Ishikawa (cell line): Measurements from ENCODE around the gene LSMEM2.

Experiments used
- CEBPB ChIP-seq: IDR thresholded peaks from 2 replicates; pipeline ENCODE4 v1.6.1; 2012
- CREB1 ChIP-seq: IDR thresholded peaks from 2 replicates; pipeline ENCODE4 v1.6.1; 2012; ENCODE audit warnings: low read depth
- EGR1 ChIP-seq: IDR thresholded peaks from 2 replicates; pipeline ENCODE4 v1.6.1; 2012
- EP300 ChIP-seq: IDR thresholded peaks from 2 replicates; pipeline ENCODE4 v1.6.1; 2012; ENCODE audit warnings: borderline replicate concordance
- FOXM1 ChIP-seq: IDR thresholded peaks from 2 replicates; pipeline ENCODE4 v1.6.1; 2012; ENCODE audit warnings: low read depth, borderline replicate concordance
- NFIC ChIP-seq: IDR thresholded peaks from 2 replicates; pipeline ENCODE4 v1.6.1; 2012
- RAD21 ChIP-seq: IDR thresholded peaks from 2 replicates; pipeline ENCODE4 v1.6.1; 2012; ENCODE audit warnings: low read depth
- REST ChIP-seq: IDR thresholded peaks from 2 replicates; pipeline ENCODE4 v1.6.1; 2012; ENCODE audit warnings: low read depth, mild to moderate bottlenecking
- TAF1 ChIP-seq: IDR thresholded peaks from 2 replicates; pipeline ENCODE4 v1.6.1; 2012; ENCODE audit warnings: low read depth, mild to moderate bottlenecking
- TCF12 ChIP-seq: IDR thresholded peaks from 2 replicates; pipeline ENCODE4 v1.6.1; 2012; ENCODE audit warnings: low read depth
- TEAD4 ChIP-seq: IDR thresholded peaks from 2 replicates; pipeline ENCODE4 v1.6.1; 2012
- YY1 ChIP-seq: IDR thresholded peaks from 2 replicates; pipeline ENCODE4 v1.6.1; 2012; ENCODE audit warnings: low read depth
- ZBTB7A ChIP-seq: IDR thresholded peaks from 2 replicates; pipeline ENCODE4 v1.6.1; 2012; ENCODE audit warnings: low read depth
- TF ChIP-seq, protein P1 (sequence below): IDR thresholded peaks from 2 replicates; pipeline ENCODE4 v1.6.1; 2012
- TF ChIP-seq, protein P2 (sequence below): IDR thresholded peaks from 2 replicates; pipeline ENCODE4 v1.6.1; 2012

The LSMEM2 gene

GRCh38 chr3:50317300-50317699 lies 38.4 kb downstream of the LSMEM2 start:
- TF ChIP-seq TAF1 (no peak), NFIC (peak; percentile 81)
- TF ChIP-seq, protein P1, sequence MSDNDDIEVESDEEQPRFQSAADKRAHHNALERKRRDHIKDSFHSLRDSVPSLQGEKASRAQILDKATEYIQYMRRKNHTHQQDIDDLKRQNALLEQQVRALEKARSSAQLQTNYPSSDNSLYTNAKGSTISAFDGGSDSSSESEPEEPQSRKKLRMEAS, result no peak

DNA sequence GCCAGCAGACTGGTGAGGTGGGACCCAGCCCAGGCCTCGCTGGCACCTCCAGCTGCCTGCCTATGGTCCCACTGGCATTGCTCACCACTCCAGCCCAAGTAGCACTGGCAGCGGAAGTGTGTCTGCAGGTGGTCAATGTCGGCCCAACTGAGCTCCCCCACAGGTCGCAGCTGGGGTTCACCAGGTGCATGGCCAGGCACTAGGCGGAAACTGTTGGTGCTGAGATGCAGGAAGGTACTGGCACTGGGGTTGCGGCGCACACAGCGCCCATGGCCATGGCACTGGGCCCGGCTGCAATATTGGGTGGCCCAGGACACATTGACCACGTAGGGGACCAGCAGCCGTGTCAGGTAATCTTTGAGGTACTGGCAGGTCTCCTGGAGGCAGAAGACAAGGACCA lies 39.3 kb downstream of the LSMEM2 start:
- TF ChIP-seq CEBPB, result no peak
- no peak for TF ChIP-seq TEAD4
- TF ChIP-seq, protein P2, sequence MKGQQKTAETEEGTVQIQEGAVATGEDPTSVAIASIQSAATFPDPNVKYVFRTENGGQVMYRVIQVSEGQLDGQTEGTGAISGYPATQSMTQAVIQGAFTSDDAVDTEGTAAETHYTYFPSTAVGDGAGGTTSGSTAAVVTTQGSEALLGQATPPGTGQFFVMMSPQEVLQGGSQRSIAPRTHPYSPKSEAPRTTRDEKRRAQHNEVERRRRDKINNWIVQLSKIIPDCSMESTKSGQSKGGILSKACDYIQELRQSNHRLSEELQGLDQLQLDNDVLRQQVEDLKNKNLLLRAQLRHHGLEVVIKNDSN, result no peak
- TF ChIP-seq RAD21, result no peak
- TF ChIP-seq CREB1, result no peak
- no peak for TF ChIP-seq EP300
- TF ChIP-seq REST, result no peak
- TF ChIP-seq TCF12, result no peak
- TF ChIP-seq NFIC, result no peak

DNA sequence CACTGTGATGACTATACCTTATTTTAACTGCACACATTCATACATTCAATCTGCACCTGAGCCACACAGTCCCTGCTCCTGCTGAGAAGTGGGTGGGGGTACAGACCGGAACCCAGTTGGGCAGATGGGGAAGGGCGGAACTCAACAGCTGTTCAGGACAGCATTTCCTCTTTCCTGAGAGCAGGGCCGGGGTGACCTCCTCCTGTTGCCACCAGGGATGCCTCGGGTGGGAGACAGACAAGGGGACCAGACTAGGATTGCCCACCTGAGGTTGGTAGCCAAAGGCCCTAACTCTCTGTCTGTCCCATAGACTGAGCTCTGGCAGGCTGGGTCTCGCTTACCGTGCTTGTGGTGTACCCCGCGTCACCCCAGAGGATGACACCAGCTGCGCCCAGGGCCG lies 39.7 kb downstream of the LSMEM2 start:
- no peak for TF ChIP-seq CEBPB
- no peak for TF ChIP-seq YY1
- no peak for TF ChIP-seq EGR1
- TF ChIP-seq FOXM1, result no peak
- TF ChIP-seq TCF12, result no peak
- no peak for TF ChIP-seq TAF1
- TF ChIP-seq RAD21, result no peak
- no peak for TF ChIP-seq ZBTB7A
- no peak for TF ChIP-seq NFIC
- TF ChIP-seq, protein P1, result no peak
- no peak for TF ChIP-seq EP300
- TF ChIP-seq CREB1, result no peak

- TF ChIP-seq YY1, result no peak
- no peak for TF ChIP-seq TEAD4
- TF ChIP-seq FOXM1, result no peak
- no peak for TF ChIP-seq TAF1
- no peak for TF ChIP-seq RAD21
- no peak for TF ChIP-seq NFIC
- no peak for TF ChIP-seq CEBPB
- no peak for TF ChIP-seq REST
- TF ChIP-seq ZBTB7A, result no peak
- TF ChIP-seq, protein P2, result no peak
- TF ChIP-seq, protein P1, result no peak
- TF ChIP-seq EP300, result no peak
- TF ChIP-seq CREB1, result no peak
- TF ChIP-seq TCF12, result no peak
- no peak for TF ChIP-seq EGR1
Observed at GRCh38 chr3:50319181-50319893, 40.5 kb downstream of the LSMEM2 start.

DNA sequence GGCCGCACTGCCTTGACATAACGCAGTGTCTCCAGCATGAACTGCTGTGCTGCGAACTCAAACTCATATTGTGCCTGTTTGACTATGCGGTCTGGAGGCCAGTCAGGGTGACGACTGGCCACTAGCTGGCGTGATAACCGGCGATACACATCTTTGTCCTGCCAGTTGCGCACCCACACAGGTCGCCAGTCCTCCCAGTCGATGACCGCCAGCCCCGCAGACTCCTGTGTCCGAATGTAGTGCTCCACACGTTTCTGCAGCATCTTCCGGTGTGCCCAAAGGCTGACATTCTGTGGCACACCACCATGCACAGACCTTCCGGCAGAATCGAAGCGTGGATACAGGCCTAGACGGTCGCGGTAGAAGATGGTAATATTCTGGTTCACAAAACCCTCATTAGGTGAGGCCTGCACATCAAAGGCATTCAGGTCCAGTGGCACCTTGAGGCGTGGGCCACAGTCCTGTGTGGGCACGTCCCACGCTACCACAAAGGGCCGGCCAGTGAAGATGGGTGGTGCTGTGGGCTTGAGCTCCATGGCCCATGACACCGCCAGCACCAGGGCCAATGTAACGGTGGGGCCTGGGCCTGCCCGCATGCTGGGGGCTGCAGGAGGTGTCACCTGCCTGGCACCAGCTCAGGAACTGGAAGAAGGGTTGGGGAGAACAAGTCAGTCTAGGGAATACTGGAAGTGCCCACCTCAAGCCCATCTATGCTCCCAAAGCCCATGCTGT lies 41.2 kb downstream of the LSMEM2 start:
- no peak for TF ChIP-seq EP300
- no peak for TF ChIP-seq TAF1
- TF ChIP-seq FOXM1, result no peak
- TF ChIP-seq REST, result no peak
- TF ChIP-seq, protein P2, result no peak
- TF ChIP-seq TCF12, result no peak
- TF ChIP-seq, protein P1, result no peak
- TF ChIP-seq EGR1, result no peak
- TF ChIP-seq YY1, result no peak
- no peak for TF ChIP-seq CREB1
- TF ChIP-seq NFIC, result no peak
- no peak for TF ChIP-seq CEBPB
- TF ChIP-seq RAD21, result no peak
- TF ChIP-seq ZBTB7A, result no peak
- TF ChIP-seq TEAD4, result no peak
